GM19463 (cell line): ENCODE measurements around the gene GGTLC3.
"Not testable (repeated sequence)": the region's sequence is repeated elsewhere in the genome, so short reads cannot be mapped to it uniquely, and the experiment has no call there.

ENCODE experiments used
- ATAC-seq: cut with Tn5 transposase; IDR thresholded peaks from one replicate; pipeline ENCODE4 v1.9.1; 2021; ENCODE audit warnings: mild to moderate bottlenecking, moderate library complexity; ENCODE audit not compliant: unreplicated experiment

Gene GGTLC3

GRCh38 chr22:18518061-18518460 is at the start of gene GGTLC3:
TSS of gene GGTLC3 (minus strand) at chr22:18518161. CDS start at chr22:18517897, 264 bp downstream.
- ATAC-seq, result not testable (repeated sequence)

- ATAC-seq, result not testable (repeated sequence)
Observed at GRCh38 chr22:18560099-18560974, 42.4 kb upstream of the GGTLC3 start.

GRCh38 chr22:18558939-18559338 is 41.0 kb upstream of the GGTLC3 start:
- not testable (repeated sequence) for ATAC-seq

GRCh38 chr22:18558516-18558915 is 40.6 kb upstream of the GGTLC3 start:
- not testable (repeated sequence) for ATAC-seq

- ATAC-seq, result not testable (repeated sequence)
Observed at GRCh38 chr22:18554280-18555256, 36.6 kb upstream of the GGTLC3 start.

GRCh38 chr22:18552839-18553597 is 35.1 kb upstream of the GGTLC3 start:
- ATAC-seq, result not testable (repeated sequence)

GRCh38 chr22:18551046-18551445 is 33.1 kb upstream of the GGTLC3 start:
- ATAC-seq, result not testable (repeated sequence)

GRCh38 chr22:18549458-18550179 is 31.7 kb upstream of the GGTLC3 start:
- not testable (repeated sequence) for ATAC-seq

- not testable (repeated sequence) for ATAC-seq
Observed at GRCh38 chr22:18544615-18545014, 26.7 kb upstream of the GGTLC3 start.

GRCh38 chr22:18543400-18543799 is 25.4 kb upstream of the GGTLC3 start:
- not testable (repeated sequence) for ATAC-seq

- not testable (repeated sequence) for ATAC-seq
Observed at GRCh38 chr22:18539994-18540393, 22.0 kb upstream of the GGTLC3 start.

- ATAC-seq, result not testable (repeated sequence)
Observed at GRCh38 chr22:18534315-18534714, 16.4 kb upstream of the GGTLC3 start.

GRCh38 chr22:18533633-18534032 is 15.7 kb upstream of the GGTLC3 start:
- ATAC-seq, result not testable (repeated sequence)

- ATAC-seq, result not testable (repeated sequence)
Observed at GRCh38 chr22:18529416-18530145, 11.6 kb upstream of the GGTLC3 start.

- ATAC-seq, result peak; percentile 71
Observed at GRCh38 chr22:18528597-18529415, 10.8 kb upstream of the GGTLC3 start.

- peak; percentile 15 for ATAC-seq
Observed at GRCh38 chr22:18527752-18528596, 10.0 kb upstream of the GGTLC3 start, which contains the start of gene TMEM191B. TSS of gene TMEM191B (plus strand) at chr22:18527802. CDS start at chr22:18527981, 179 bp downstream.

- not testable (repeated sequence) for ATAC-seq
Observed at GRCh38 chr22:18523328-18523727, 5.4 kb upstream of the GGTLC3 start.
